NAMALWA (cell line): ENCODE data around the gene TOMM20.
"Not testable (repeated sequence)": the region's sequence is repeated elsewhere in the genome, so short reads cannot be mapped to it uniquely, and the experiment has no call there.

Source experiments
- DNase-seq: peaks from one replicate; pipeline ENCODE4 v3.0.0-alpha.2; 2015; ENCODE audit warnings: low spot score

TOMM20 gene

GRCh38 chr1:235101558-235102258 lies 26.9 kb downstream of the TOMM20 start:
- no peak for DNase-seq

- DNase-seq: peak; percentile 70
These were observed 28.4 kb downstream of the TOMM20 start for GRCh38 chr1:235100194-235100772.

GRCh38 chr1:235098991-235099390 lies 29.6 kb downstream of the TOMM20 start:
- DNase-seq: no peak

- no peak for DNase-seq
These were observed 30.1 kb downstream of the TOMM20 start for GRCh38 chr1:235098547-235098946.

GRCh38 chr1:235097501-235097900 lies 31.1 kb downstream of the TOMM20 start:
- not testable (repeated sequence) for DNase-seq

GRCh38 chr1:235095938-235096562 lies 32.6 kb downstream of the TOMM20 start:
- DNase-seq: no peak

GRCh38 chr1:235093696-235094592 lies 34.7 kb downstream of the TOMM20 start:
- peak; percentile 87 for DNase-seq

GRCh38 chr1:235093013-235093695 lies 35.5 kb downstream of the TOMM20 start:
- DNase-seq: no peak

GRCh38 chr1:235092415-235092814 lies 36.2 kb downstream of the TOMM20 start:
- not testable (repeated sequence) for DNase-seq

GRCh38 chr1:235092045-235092406 lies 36.6 kb downstream of the TOMM20 start:
- not testable (repeated sequence) for DNase-seq

- not testable (repeated sequence) for DNase-seq
These were observed 37.2 kb downstream of the TOMM20 start for GRCh38 chr1:235091319-235092044.

GRCh38 chr1:235090406-235091069 lies 38.1 kb downstream of the TOMM20 start:
- no peak for DNase-seq

- no peak for DNase-seq
These were observed 39.7 kb downstream of the TOMM20 start for GRCh38 chr1:235088907-235089306.

GRCh38 chr1:235088430-235088829 lies 40.2 kb downstream of the TOMM20 start:
- no peak for DNase-seq

- DNase-seq: no peak
These were observed 40.7 kb downstream of the TOMM20 start for GRCh38 chr1:235087906-235088305.

GRCh38 chr1:235085411-235086117 lies 43.1 kb downstream of the TOMM20 start:
- not testable (repeated sequence) for DNase-seq

- not testable (repeated sequence) for DNase-seq
These were observed 47.8 kb downstream of the TOMM20 start for GRCh38 chr1:235080788-235081187.

- not testable (repeated sequence) for DNase-seq
These were observed 48.4 kb downstream of the TOMM20 start for GRCh38 chr1:235080297-235080657.

- DNase-seq: no peak
These were observed 49.0 kb downstream of the TOMM20 start for GRCh38 chr1:235079443-235080296.
